HEK293 (cell line): ENCODE results near the gene ANO1.

Experiments
- CTCF ChIA-PET: fragments of 350-600 bp; formaldehyde crosslinking; extraction: SDS; loops from one replicate; lab custom pipeline; 2021; ENCODE audit warnings: antibody characterized with exemption; lab: Yijun Ruan, JAX
- POLR2A ChIA-PET: fragments of 300-600 bp; formaldehyde crosslinking; extraction: SDS; loops from one replicate; lab custom pipeline; 2020; ENCODE audit warnings: antibody characterized with exemption, inconsistent platforms; lab: Yijun Ruan, JAX
- H3K27ac ChIP-seq: fragments of 200-500 bp; sonication (Bioruptor generic); 2 replicates; pipeline ENCODE4 v1.5.1; 2014; ENCODE audit warnings: low read depth, low read length, control low read depth, inconsistent platforms; ENCODE audit errors: extremely low read depth
- H3K36me3 ChIP-seq, 2 experiments: fragments of 200-500 bp in 1 of 2; sonication (Bioruptor generic) in 1 of 2; 1 replicate in 1 of 2; 2 replicates in 1 of 2; pipeline ENCODE4 v1.5.1; 2014 to 2017; ENCODE audit warnings: inconsistent platforms in 2 of 2, low read length in 2 of 2; ENCODE audit not compliant: control insufficient read depth in 2 of 2, insufficient read depth in 1 of 2
- H3K4me1 ChIP-seq: fragments of 200-500 bp; sonication (Bioruptor generic); 2 replicates; pipeline ENCODE4 v1.5.1; 2014; ENCODE audit warnings: mild to moderate bottlenecking, low read length, inconsistent platforms; ENCODE audit not compliant: control insufficient read depth, insufficient read depth
- H3K4me3 ChIP-seq: 2 replicates; pipeline ENCODE4 v1.5.1; 2011; ENCODE audit warnings: low read depth, mild to moderate bottlenecking, control low read depth, low read length, moderate library complexity
- H3K9me3 ChIP-seq: fragments of 200-500 bp; sonication (Bioruptor generic); 2 replicates; pipeline ENCODE4 v1.5.1; 2014; ENCODE audit warnings: low read depth, low read length, inconsistent platforms; ENCODE audit not compliant: control insufficient read depth, insufficient read depth
- KLF10 ChIP-seq: fragments of 450-650 bp; IDR thresholded peaks from 2 replicates; pipeline ENCODE4 v1.5.1; 2018; ENCODE audit warnings: missing biosample characterization, mild to moderate bottlenecking, missing genetic modification characterization
- ZBTB6 ChIP-seq: fragments of 450-650 bp; formaldehyde crosslinking; IDR thresholded peaks from 2 replicates; pipeline ENCODE4 v1.5.1; 2017; ENCODE audit warnings: missing biosample characterization, missing genetic modification characterization
- ZNF561 ChIP-seq: fragments of 450-650 bp; IDR thresholded peaks from 2 replicates; pipeline ENCODE4 v1.5.1; 2018; ENCODE audit warnings: missing biosample characterization, missing genetic modification characterization, borderline replicate concordance
- ZNF626 ChIP-seq: fragments of 450-650 bp; sonication (Bioruptor Pico); formaldehyde crosslinking; IDR thresholded peaks from 2 replicates; pipeline ENCODE4 v1.5.1; 2018; ENCODE audit warnings: missing biosample characterization, missing genetic modification characterization, inconsistent platforms
- ZNF658 ChIP-seq: fragments of 450-650 bp; formaldehyde crosslinking; IDR thresholded peaks from 2 replicates; pipeline ENCODE4; 2016; ENCODE audit warnings: missing biosample characterization, missing genetic modification characterization
- ZSCAN30 ChIP-seq: fragments of 450-650 bp; IDR thresholded peaks from 2 replicates; pipeline ENCODE4 v1.5.1; 2018; ENCODE audit warnings: missing biosample characterization, mild to moderate bottlenecking, missing genetic modification characterization, moderate library complexity
- TF ChIP-seq, protein P1 (sequence below): fragments of 450-650 bp; formaldehyde crosslinking; IDR thresholded peaks from 2 replicates; pipeline ENCODE4 v1.5.1; 2016; ENCODE audit warnings: missing biosample characterization, missing genetic modification characterization
- TF ChIP-seq, protein P2 (sequence below): fragments of 450-650 bp; formaldehyde crosslinking; IDR thresholded peaks from 2 replicates; pipeline ENCODE4 v1.5.1; 2016; ENCODE audit warnings: missing biosample characterization, missing genetic modification characterization, borderline replicate concordance
- TF ChIP-seq, protein P3 (sequence below): fragments of 450-650 bp; formaldehyde crosslinking; IDR thresholded peaks from 2 replicates; pipeline ENCODE4 v1.5.1; 2016; ENCODE audit warnings: missing biosample characterization, missing genetic modification characterization

Gene ANO1

DNA sequence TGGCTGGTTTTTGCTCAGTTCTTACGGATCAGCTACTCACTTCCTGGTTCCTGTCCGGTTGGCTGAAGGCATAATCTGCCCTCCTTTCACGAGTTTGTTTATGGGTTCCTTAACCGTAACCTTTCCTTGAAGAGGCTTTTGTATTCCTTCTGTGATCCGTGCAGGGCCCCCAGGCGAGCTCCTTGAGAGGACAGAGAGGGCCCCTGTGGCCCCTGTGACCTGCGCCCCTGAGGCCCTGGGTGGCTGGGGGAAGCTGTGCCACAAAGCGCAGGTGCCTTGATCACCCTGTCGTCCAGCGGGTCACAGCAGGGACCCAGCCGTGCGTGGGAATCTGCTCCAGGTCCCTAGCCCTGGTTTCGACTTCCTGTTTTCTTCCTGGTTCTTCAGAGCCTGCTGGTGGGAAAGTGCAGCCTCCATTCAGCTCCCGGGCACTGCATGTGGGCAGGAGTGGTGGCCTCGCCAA lies 97.2 kb downstream of the ANO1 start:
- no peak overlapping the region for H3K4me3 ChIP-seq
- CTCF ChIA-PET = interaction anchor here (0.8 to 1.7 kb wide), 3 partner anchors 17 to 256 kb away, joined by 4 to 9 read pairs (median 7); no protein-coding TSS in a partner anchor

DNA sequence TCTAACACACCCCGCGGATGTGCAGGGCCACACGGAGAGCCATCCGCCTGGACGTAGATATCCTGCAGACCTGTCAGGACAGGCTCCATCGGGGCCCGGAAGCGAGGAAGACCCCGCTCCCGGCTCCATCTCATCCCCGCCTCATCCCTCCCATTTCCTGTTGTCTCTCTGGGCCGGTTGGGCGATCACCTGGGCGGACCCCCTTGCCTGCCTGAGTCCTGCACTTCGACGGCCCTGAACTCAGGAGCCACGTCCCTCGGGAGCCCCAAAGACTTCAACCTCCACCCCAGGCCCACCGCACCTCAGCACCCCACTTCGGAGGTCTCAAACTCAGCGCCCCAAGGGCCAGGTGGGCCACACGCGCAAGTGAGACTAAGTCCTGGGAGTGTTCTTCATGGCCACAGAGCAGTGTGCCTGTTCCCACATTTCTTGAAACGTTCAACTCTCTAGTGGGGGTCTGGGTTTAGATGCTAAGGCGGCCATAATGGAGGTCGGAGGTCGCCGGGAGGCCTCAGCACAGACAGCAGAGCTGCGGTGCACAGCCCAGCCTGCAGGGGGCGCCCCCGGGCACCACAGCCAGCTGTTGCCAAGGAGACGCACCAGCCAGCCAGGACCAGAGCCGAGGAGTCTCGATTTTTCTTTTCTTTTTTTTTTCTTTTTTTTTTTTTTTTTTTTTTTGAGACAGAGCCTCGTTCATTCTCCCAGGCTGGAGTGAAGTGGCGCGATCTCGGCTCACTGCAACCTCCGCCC lies 99.0 kb downstream of the ANO1 start:
- H3K4me1 ChIP-seq = no peaks in the 10 kb centered on the region
- CTCF ChIA-PET = interaction anchor here (0.7 to 1.7 kb wide), 9 partner anchors 10 to 262 kb away, joined by 3 to 6 read pairs (median 3); no protein-coding TSS in a partner anchor
- POLR2A ChIA-PET = no interaction called here
- no peaks in the 10 kb centered on the region for H3K9me3 ChIP-seq
- TF ChIP-seq, protein P1, sequence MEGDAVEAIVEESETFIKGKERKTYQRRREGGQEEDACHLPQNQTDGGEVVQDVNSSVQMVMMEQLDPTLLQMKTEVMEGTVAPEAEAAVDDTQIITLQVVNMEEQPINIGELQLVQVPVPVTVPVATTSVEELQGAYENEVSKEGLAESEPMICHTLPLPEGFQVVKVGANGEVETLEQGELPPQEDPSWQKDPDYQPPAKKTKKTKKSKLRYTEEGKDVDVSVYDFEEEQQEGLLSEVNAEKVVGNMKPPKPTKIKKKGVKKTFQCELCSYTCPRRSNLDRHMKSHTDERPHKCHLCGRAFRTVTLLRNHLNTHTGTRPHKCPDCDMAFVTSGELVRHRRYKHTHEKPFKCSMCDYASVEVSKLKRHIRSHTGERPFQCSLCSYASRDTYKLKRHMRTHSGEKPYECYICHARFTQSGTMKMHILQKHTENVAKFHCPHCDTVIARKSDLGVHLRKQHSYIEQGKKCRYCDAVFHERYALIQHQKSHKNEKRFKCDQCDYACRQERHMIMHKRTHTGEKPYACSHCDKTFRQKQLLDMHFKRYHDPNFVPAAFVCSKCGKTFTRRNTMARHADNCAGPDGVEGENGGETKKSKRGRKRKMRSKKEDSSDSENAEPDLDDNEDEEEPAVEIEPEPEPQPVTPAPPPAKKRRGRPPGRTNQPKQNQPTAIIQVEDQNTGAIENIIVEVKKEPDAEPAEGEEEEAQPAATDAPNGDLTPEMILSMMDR (tag by site-specific recombination) = peak; percentile 36; the same call in 1 of the 2 replicates
- TF ChIP-seq, protein P2, sequence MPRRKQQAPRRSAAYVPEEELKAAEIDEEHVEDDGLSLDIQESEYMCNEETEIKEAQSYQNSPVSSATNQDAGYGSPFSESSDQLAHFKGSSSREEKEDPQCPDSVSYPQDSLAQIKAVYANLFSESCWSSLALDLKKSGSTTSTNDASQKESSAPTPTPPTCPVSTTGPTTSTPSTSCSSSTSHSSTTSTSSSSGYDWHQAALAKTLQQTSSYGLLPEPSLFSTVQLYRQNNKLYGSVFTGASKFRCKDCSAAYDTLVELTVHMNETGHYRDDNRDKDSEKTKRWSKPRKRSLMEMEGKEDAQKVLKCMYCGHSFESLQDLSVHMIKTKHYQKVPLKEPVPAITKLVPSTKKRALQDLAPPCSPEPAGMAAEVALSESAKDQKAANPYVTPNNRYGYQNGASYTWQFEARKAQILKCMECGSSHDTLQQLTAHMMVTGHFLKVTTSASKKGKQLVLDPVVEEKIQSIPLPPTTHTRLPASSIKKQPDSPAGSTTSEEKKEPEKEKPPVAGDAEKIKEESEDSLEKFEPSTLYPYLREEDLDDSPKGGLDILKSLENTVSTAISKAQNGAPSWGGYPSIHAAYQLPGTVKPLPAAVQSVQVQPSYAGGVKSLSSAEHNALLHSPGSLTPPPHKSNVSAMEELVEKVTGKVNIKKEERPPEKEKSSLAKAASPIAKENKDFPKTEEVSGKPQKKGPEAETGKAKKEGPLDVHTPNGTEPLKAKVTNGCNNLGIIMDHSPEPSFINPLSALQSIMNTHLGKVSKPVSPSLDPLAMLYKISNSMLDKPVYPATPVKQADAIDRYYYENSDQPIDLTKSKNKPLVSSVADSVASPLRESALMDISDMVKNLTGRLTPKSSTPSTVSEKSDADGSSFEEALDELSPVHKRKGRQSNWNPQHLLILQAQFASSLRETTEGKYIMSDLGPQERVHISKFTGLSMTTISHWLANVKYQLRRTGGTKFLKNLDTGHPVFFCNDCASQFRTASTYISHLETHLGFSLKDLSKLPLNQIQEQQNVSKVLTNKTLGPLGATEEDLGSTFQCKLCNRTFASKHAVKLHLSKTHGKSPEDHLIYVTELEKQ (tag by site-specific recombination) = no peak
- H3K36me3 ChIP-seq = no peaks in the 10 kb centered on the region
- no peak overlapping the region for H3K4me3 ChIP-seq
- H3K27ac ChIP-seq = no peak overlapping the region

More for the DNA sequence above, 97.2 kb downstream of the ANO1 start:
- H3K27ac ChIP-seq = no peak overlapping the region
- H3K4me1 ChIP-seq = no peaks in the 10 kb centered on the region
- TF ChIP-seq ZSCAN30 (no peak), ZBTB6 (tag by site-specific recombination) (no peak), ZNF658 (no peak), KLF10 (tag by site-specific recombination) (no peak), ZNF561 (tag by site-specific recombination) (no peak), ZNF626 (tag by site-specific recombination) (no peak)
- TF ChIP-seq, protein P3, sequence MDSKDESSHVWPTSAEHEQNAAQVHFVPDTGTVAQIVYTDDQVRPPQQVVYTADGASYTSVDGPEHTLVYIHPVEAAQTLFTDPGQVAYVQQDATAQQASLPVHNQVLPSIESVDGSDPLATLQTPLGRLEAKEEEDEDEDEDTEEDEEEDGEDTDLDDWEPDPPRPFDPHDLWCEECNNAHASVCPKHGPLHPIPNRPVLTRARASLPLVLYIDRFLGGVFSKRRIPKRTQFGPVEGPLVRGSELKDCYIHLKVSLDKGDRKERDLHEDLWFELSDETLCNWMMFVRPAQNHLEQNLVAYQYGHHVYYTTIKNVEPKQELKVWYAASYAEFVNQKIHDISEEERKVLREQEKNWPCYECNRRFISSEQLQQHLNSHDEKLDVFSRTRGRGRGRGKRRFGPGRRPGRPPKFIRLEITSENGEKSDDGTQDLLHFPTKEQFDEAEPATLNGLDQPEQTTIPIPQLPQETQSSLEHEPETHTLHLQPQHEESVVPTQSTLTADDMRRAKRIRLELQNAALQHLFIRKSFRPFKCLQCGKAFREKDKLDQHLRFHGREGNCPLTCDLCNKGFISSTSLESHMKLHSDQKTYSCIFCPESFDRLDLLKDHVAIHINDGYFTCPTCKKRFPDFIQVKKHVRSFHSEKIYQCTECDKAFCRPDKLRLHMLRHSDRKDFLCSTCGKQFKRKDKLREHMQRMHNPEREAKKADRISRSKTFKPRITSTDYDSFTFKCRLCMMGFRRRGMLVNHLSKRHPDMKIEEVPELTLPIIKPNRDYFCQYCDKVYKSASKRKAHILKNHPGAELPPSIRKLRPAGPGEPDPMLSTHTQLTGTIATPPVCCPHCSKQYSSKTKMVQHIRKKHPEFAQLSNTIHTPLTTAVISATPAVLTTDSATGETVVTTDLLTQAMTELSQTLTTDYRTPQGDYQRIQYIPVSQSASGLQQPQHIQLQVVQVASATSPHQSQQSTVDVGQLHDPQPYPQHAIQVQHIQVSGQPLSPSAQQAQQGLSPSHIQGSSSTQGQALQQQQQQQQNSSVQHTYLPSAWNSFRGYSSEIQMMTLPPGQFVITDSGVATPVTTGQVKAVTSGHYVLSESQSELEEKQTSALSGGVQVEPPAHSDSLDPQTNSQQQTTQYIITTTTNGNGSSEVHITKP (tag by site-specific recombination) = no peak
- TF ChIP-seq, all 188 proteins: peak for 0
- H3K9me3 ChIP-seq = no peaks in the 10 kb centered on the region
- no peaks in the 10 kb centered on the region for H3K36me3 ChIP-seq
- POLR2A ChIA-PET = no interaction called here
